Stimulated activated naive CD8-positive, alpha-beta T cell treated with anti-CD3 and anti-CD28 coated beads, Interleukin-15, amount 100 ng/mL, for 72 hours (primary cell): ENCODE results near the gene ALAS1.
"Not testable (repeated sequence)": the region's sequence is repeated elsewhere in the genome, so short reads cannot be mapped to it uniquely, and the experiment has no call there.

Experiments
- ATAC-seq: fragments of 150-1000 bp; cut with Tn5 transposase; 2 replicates; pipeline ENCODE4 v1.10.0; 2021; ENCODE audit warnings: mild to moderate bottlenecking, moderate library complexity
- DNase-seq, 2 donors: peaks; one replicate each; pipeline ENCODE4 v3.0.0; 2021 to 2022
- H3K27ac Mint-ChIP-seq, 2 donors: one replicate each; pipeline ENCODE4 v1.8.0; 2022; ENCODE audit warnings: mild to moderate bottlenecking in 2 of 2, mixed read lengths in 2 of 2, moderate library complexity in 2 of 2
- H3K27me3 Mint-ChIP-seq: one replicate; pipeline ENCODE4 v1.8.0; 2022; ENCODE audit warnings: mixed read lengths
- H3K4me1 Mint-ChIP-seq: one replicate; pipeline ENCODE4 v1.8.0; 2022; ENCODE audit warnings: mild to moderate bottlenecking, mixed read lengths
- H3K4me3 Mint-ChIP-seq, 2 donors: one replicate each; pipeline ENCODE4 v1.8.0; 2022; ENCODE audit warnings: mild to moderate bottlenecking in 2 of 2, mixed read lengths in 2 of 2, moderate library complexity in 1 of 2
- H3K9me3 Mint-ChIP-seq, 2 donors: one replicate each; pipeline ENCODE4 v1.8.0; 2022; ENCODE audit warnings: mixed read lengths in 2 of 2

ALAS1 gene

GRCh38 chr3:52197842-52198625 is at the start of gene ALAS1:
Gene ALAS1 (plus strand): TSS chr3:52198160. CDS start chr3:52199242, 1,082 bp downstream.
- Mint-ChIP-seq H3K27me3 (no peaks in the 10 kb centered on the region), H3K27ac (peak within 1 kb of the TSS; percentile 91 to 99), H3K9me3 (no peaks in the 10 kb centered on the region), H3K4me3 (peak within 1 kb of the TSS; percentile 91 to 96), H3K4me1 (peaks cover 75% of the 10 kb centered on the region)
- DNase-seq (peak; percentile 93 to 94), ATAC-seq (peak; percentile 94)

GRCh38 chr3:52149021-52149420 is 48.9 kb upstream of the ALAS1 start:
- DNase-seq = no peak
- no peak for ATAC-seq
- Mint-ChIP-seq H3K27me3 (no peaks in the 10 kb centered on the region), H3K27ac (no peak overlapping the region), H3K4me1 (peaks cover 26% of the 10 kb centered on the region), H3K9me3 (no peaks in the 10 kb centered on the region), H3K4me3 (no peak overlapping the region)

- ATAC-seq (no peak), DNase-seq (no peak)
- Mint-ChIP-seq H3K4me3 (no peak overlapping the region), H3K9me3 (no peaks in the 10 kb centered on the region), H3K27me3 (no peaks in the 10 kb centered on the region), H3K27ac (no peak overlapping the region), H3K4me1 (peaks cover 21% of the 10 kb centered on the region)
Measured at GRCh38 chr3:52149726-52150125, 48.2 kb upstream of the ALAS1 start.

DNA sequence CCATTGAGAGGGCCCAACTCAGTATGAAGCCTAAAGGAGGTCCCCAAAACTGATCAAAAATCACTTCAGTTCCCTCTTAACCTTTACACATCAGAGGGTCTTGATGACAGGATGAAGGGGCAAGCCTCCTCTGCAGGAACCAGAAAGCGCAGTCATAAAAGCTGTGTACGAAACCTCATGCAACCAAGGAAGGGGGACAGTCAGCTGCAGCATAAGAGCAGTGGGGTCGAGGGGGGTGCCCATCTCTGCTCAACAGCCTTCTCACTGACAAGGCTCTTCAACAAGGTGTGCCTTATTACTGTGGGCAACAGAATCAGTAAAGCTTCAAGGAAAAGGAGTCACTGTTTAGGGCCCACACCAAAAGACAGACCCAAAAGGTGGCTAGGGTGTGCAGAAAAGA is 47.6 kb upstream of the ALAS1 start:
- DNase-seq = no peak
- no peaks in the 10 kb centered on the region for H3K9me3 Mint-ChIP-seq
- ATAC-seq = no peak
- no peak overlapping the region for H3K4me3 Mint-ChIP-seq
- no peak overlapping the region for H3K27ac Mint-ChIP-seq
- peaks cover 21% of the 10 kb centered on the region for H3K4me1 Mint-ChIP-seq
- H3K27me3 Mint-ChIP-seq = no peaks in the 10 kb centered on the region

DNA sequence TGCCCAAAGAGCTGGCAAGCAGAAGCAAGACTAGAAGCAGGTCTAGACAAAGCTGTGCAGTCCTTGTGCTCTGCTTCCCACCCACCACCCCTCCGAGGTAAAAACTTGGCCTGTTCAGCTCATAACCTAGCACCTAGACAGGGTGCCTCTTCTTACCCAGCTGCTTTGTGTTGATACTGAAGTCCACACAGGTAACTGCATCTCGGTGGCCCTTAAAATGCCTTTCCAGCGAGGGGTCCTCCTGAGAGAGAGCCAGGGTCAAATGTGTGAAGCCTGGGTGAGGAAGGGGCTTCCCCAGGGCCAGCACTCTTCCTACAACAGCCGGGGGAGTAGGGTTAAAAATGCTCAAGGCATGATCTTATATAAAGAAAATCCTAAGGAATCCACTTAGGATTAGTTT is 47.1 kb upstream of the ALAS1 start:
- Mint-ChIP-seq H3K9me3 (no peaks in the 10 kb centered on the region), H3K27me3 (no peaks in the 10 kb centered on the region), H3K4me3 (no peak overlapping the region), H3K27ac (no peak overlapping the region), H3K4me1 (peaks cover 26% of the 10 kb centered on the region)
- ATAC-seq = no peak
- DNase-seq = no peak

- not testable (repeated sequence) for H3K4me3 Mint-ChIP-seq, DNase-seq, H3K9me3 Mint-ChIP-seq, H3K27ac Mint-ChIP-seq, ATAC-seq, H3K27me3 Mint-ChIP-seq
- H3K4me1 Mint-ChIP-seq = peaks cover 29% of the 10 kb centered on the region
Measured at GRCh38 chr3:52151991-52152390, 46.0 kb upstream of the ALAS1 start.

GRCh38 chr3:52153389-52154096 is 44.4 kb upstream of the ALAS1 start:
- Mint-ChIP-seq H3K27ac (peak overlapping the region; percentile 63 to 88), H3K4me3 (peak overlapping the region; percentile 91 to 97), H3K4me1 (peaks cover 29% of the 10 kb centered on the region), H3K27me3 (no peaks in the 10 kb centered on the region), H3K9me3 (no peaks in the 10 kb centered on the region)
- DNase-seq = peak in 1 of 2 donors; percentile 18
- ATAC-seq = peak; percentile 7

DNA sequence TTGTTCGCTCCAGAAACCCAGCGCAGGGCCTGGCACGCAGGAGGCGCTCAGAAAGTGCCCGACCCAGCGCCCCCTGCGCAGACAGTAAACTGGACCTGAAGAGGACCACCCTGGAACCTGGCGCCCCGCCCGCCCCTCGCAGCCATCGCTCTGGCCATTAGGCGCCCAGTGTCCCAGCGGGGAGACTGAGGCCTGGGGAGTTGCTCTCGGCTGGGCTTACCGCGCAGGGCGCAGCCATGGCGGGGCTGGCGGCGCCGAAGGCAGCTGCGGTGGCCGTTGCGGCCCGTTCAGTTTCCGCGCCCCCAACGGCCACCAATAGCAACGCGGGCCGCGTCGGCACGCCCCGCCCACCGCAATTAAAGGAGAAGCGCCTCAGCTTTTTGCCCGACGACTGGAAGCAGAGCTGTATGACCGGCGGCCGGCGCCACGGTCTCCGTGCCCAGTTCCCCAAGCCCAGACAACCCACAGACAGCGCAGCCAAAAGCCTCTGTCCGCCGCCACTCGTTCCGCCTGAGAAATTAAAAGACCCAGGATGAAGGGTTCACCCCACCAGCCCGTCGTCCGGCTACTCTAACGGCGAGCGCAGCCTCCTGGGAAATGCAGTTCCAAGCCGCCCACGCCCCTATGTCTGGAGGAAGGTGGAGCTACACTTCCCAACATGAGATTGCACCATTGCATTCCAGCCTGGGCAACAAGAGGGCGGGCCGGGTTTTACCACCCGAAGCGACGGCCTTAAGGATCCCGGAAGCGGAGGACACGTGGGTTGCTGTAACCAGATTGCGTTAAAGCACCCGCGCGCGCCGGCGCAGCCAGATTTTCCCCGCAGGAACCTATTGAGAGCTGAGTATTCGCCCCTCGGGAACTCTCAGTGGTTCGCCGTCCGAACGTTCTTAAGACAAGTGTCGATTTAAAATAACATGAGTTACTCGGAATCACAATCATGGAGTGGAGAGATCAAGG is 43.5 kb upstream of the ALAS1 start, which contains the start of gene POC1A:
Gene POC1A, minus strand, starts transcription at position 289 of the 960 bp plus-strand sequence. Its CDS starts 51 bp downstream, at position 238.
- peaks cover 29% of the 10 kb centered on the region for H3K4me1 Mint-ChIP-seq
- no peaks in the 10 kb centered on the region for H3K9me3 Mint-ChIP-seq
- ATAC-seq (peak; percentile 92), DNase-seq (peak; percentile 86 to 90)
- peak within 1 kb of the TSS; percentile 91 to 97 for H3K4me3 Mint-ChIP-seq
- peak within 1 kb of the TSS; percentile 88 to 92 for H3K27ac Mint-ChIP-seq
- no peaks in the 10 kb centered on the region for H3K27me3 Mint-ChIP-seq

- no peak overlapping the region for H3K27ac Mint-ChIP-seq
- peak overlapping the region; percentile 66 to 97 for H3K4me3 Mint-ChIP-seq
Measured at GRCh38 chr3:52155912-52156311, 42.0 kb upstream of the ALAS1 start.

DNA sequence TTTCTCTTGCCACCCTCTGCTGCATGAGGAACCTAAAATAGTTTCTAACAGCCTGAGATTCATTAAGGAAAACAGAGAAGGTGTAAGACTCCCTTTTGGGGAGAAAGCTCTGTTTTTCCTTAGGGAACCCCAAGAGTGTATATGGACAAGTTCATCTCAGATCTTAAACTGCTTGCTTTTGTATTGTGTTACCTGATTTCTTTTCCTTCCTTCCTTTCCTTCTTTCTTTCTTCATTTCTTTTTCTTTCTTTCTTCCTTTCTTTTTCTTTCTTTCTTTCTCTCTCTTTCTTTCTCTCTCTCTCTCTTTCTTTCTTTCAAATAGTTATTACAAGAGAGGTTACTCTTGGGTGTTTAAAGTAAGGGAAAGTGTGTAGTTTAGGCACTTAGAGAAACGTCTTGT is 38.5 kb upstream of the ALAS1 start:
- DNase-seq = no peak
- H3K27ac Mint-ChIP-seq = no peak overlapping the region
- peaks cover 16% of the 10 kb centered on the region for H3K4me1 Mint-ChIP-seq
- no peak for ATAC-seq
- H3K27me3 Mint-ChIP-seq = no peaks in the 10 kb centered on the region
- no peaks in the 10 kb centered on the region for H3K9me3 Mint-ChIP-seq
- no peak overlapping the region for H3K4me3 Mint-ChIP-seq

More at GRCh38 chr3:52155912-52156311, 42.0 kb upstream of the ALAS1 start:
- H3K27me3 Mint-ChIP-seq = no peaks in the 10 kb centered on the region
- ATAC-seq (no peak), DNase-seq (no peak)
- no peaks in the 10 kb centered on the region for H3K9me3 Mint-ChIP-seq
- H3K4me1 Mint-ChIP-seq = peaks cover 29% of the 10 kb centered on the region

- DNase-seq (no peak), ATAC-seq (no peak)
- Mint-ChIP-seq H3K27me3 (no peaks in the 10 kb centered on the region), H3K4me3 (no peak overlapping the region), H3K27ac (no peak overlapping the region), H3K9me3 (no peaks in the 10 kb centered on the region), H3K4me1 (no peaks in the 10 kb centered on the region)
Measured at GRCh38 chr3:52162250-52162872, 35.6 kb upstream of the ALAS1 start.

DNA sequence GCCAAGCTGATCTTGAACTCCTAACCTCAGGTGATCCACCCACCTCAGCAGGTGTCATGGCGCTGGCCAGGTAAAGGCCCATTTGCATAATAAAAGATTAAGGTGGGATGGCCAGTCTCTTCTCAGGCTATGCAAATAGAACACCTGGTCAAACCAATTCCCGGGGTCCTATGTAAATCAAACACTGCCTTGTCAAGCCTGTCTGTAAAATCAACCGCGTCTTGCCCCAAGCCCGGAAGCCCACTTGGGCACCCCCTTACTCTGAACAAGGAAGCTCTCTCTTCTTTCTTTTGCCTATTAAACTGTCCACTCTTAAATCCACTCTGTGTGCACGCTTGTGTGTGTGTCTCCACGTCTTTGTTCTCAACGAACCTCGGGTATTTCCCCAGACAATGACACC is 30.7 kb upstream of the ALAS1 start:
- Mint-ChIP-seq H3K4me1 (no peaks in the 10 kb centered on the region), H3K9me3 (no peaks in the 10 kb centered on the region), H3K27ac (no peak overlapping the region), H3K4me3 (no peak overlapping the region), H3K27me3 (no peaks in the 10 kb centered on the region)
- DNase-seq (no peak), ATAC-seq (no peak)

- ATAC-seq, H3K27me3 Mint-ChIP-seq: not testable (repeated sequence)
Measured at GRCh38 chr3:52170217-52170616, 27.7 kb upstream of the ALAS1 start.

GRCh38 chr3:52171514-52172261 is 26.3 kb upstream of the ALAS1 start:
- no peak overlapping the region for H3K4me3 Mint-ChIP-seq
- DNase-seq = no peak
- peak; percentile 58 for ATAC-seq
- H3K9me3 Mint-ChIP-seq = no peaks in the 10 kb centered on the region
- H3K27ac Mint-ChIP-seq = no peak overlapping the region
- H3K4me1 Mint-ChIP-seq = no peaks in the 10 kb centered on the region
- no peaks in the 10 kb centered on the region for H3K27me3 Mint-ChIP-seq

More at GRCh38 chr3:52170217-52170616, 27.7 kb upstream of the ALAS1 start:
- not testable (repeated sequence) for H3K4me3 Mint-ChIP-seq, H3K27ac Mint-ChIP-seq, H3K9me3 Mint-ChIP-seq, DNase-seq, H3K4me1 Mint-ChIP-seq
